Neuron (in vitro differentiated cells): Measurements from ENCODE around the gene TMEM253.

Experiments used
- H2AFZ ChIP-seq: one replicate; pipeline ENCODE4 v1.6.1; 2013; ENCODE audit warnings: low read depth, mild to moderate bottlenecking, inconsistent platforms, low read length, moderate library complexity
- H3K27me3 ChIP-seq: one replicate; pipeline ENCODE4 v1.6.1; 2013; ENCODE audit warnings: low read length; ENCODE audit not compliant: insufficient read depth
- H3K36me3 ChIP-seq: one replicate; pipeline ENCODE4 v1.6.1; 2013; ENCODE audit warnings: low read length; ENCODE audit not compliant: insufficient read depth
- H3K4me1 ChIP-seq: one replicate; pipeline ENCODE4 v1.6.1; 2013; ENCODE audit warnings: low read length; ENCODE audit not compliant: insufficient read depth
- H3K4me3 ChIP-seq: 2 replicates; pipeline ENCODE4 v1.5.1; 2013; ENCODE audit warnings: mild to moderate bottlenecking, low read length, moderate library complexity
- H3K9me3 ChIP-seq: one replicate; pipeline ENCODE4 v1.6.1; 2013; ENCODE audit warnings: low read length

TMEM253 gene

GRCh38 chr14:21075719-21076437 lies 25.0 kb upstream of the TMEM253 start:
- peaks cover 10% of the 10 kb centered on the region for H3K4me1 ChIP-seq
- no peak overlapping the region for H2AFZ ChIP-seq
- H3K36me3 ChIP-seq = peaks cover 80% of the 10 kb centered on the region

GRCh38 chr14:21077672-21078071 lies 23.2 kb upstream of the TMEM253 start:
- Histone ChIP-seq H3K4me1 (no peaks in the 10 kb centered on the region), H3K4me3 (no peak overlapping the region), H3K9me3 (no peaks in the 10 kb centered on the region), H3K36me3 (peaks cover 92% of the 10 kb centered on the region), H2AFZ (no peak overlapping the region), H3K27me3 (no peaks in the 10 kb centered on the region)

More at GRCh38 chr14:21075719-21076437, 25.0 kb upstream of the TMEM253 start:
- H3K27me3 ChIP-seq = no peaks in the 10 kb centered on the region
- no peak overlapping the region for H3K4me3 ChIP-seq
- H3K9me3 ChIP-seq = no peaks in the 10 kb centered on the region

- no peak overlapping the region for H2AFZ ChIP-seq
- no peaks in the 10 kb centered on the region for H3K9me3 ChIP-seq
- H3K36me3 ChIP-seq = peaks cover 91% of the 10 kb centered on the region
- no peaks in the 10 kb centered on the region for H3K27me3 ChIP-seq
- H3K4me1 ChIP-seq = no peaks in the 10 kb centered on the region
- H3K4me3 ChIP-seq = no peak overlapping the region
Measured at GRCh38 chr14:21078287-21078686, 22.6 kb upstream of the TMEM253 start.

DNA sequence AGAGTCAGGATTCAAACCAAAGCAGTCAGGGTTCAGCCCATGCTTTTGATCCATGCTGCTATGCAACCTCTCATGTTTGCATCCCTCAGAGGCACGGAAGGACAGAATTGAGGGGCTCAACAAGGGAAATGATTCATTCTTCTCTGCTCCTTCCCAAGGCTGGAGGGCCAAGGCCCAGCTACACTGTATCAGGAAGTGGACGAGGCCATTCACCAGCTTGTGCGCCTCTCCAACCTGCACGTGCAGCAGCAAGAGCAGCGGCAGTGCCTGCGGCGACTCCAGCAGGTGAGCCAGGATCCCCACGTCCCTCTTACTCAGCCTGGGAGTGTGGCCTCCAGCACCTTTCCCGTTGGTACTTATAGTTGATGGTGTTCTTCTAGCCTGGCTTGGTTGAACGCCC lies 22.1 kb upstream of the TMEM253 start:
- Histone ChIP-seq H3K9me3 (no peaks in the 10 kb centered on the region), H3K4me1 (no peaks in the 10 kb centered on the region), H3K4me3 (no peak overlapping the region), H3K36me3 (peaks cover 90% of the 10 kb centered on the region), H2AFZ (no peak overlapping the region), H3K27me3 (no peaks in the 10 kb centered on the region)

GRCh38 chr14:21081521-21082142 lies 19.2 kb upstream of the TMEM253 start:
- Histone ChIP-seq H3K4me3 (no peak overlapping the region), H3K9me3 (no peaks in the 10 kb centered on the region), H2AFZ (no peak overlapping the region), H3K27me3 (no peaks in the 10 kb centered on the region), H3K36me3 (peaks cover 92% of the 10 kb centered on the region), H3K4me1 (peaks cover 1% of the 10 kb centered on the region)

DNA sequence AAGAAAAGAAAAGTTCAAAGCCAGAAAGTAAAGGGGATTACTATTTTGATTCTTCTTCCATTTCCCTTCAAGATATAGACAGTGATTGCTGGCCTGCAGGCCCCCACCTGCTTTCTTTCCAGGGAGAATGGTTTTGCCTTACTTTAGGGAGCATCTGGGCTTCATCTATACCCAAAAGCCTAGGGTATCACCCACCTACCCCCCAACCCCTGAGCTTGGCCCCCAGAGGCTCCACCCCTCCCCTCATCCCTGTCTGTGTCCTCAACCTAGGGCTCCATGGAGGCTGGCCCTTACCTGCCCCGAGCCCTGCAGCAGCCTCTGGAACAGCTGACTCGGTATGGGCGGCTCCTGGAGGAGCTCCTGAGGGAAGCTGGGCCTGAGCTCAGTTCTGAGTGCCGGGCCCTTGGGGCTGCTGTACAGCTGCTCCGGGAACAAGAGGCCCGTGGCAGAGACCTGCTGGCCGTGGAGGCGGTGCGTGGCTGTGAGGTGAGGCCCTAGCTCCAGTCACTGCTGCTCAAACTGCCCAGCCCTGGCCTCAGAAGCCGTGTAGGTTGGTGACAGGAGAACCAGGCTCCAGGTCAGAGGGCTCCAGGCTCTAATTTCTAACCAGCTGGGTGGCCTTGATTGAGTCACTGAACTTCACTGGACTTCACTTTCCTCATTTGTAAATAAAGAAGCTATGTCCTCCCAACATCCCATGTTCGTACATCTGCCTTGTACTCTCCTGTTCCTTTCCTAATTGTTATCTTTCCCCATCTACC lies 17.1 kb upstream of the TMEM253 start:
- H3K4me1 ChIP-seq = peaks cover 18% of the 10 kb centered on the region
- H3K4me3 ChIP-seq = no peak overlapping the region
- H3K9me3 ChIP-seq = no peaks in the 10 kb centered on the region
- H3K36me3 ChIP-seq = peaks cover 81% of the 10 kb centered on the region
- no peaks in the 10 kb centered on the region for H3K27me3 ChIP-seq
- H2AFZ ChIP-seq = no peak overlapping the region

GRCh38 chr14:21084396-21084795 lies 16.5 kb upstream of the TMEM253 start:
- peaks cover 81% of the 10 kb centered on the region for H3K36me3 ChIP-seq
- no peaks in the 10 kb centered on the region for H3K9me3 ChIP-seq
- H3K4me1 ChIP-seq = peaks cover 20% of the 10 kb centered on the region
- H3K4me3 ChIP-seq = no peak overlapping the region
- H2AFZ ChIP-seq = no peak overlapping the region
- no peaks in the 10 kb centered on the region for H3K27me3 ChIP-seq

DNA sequence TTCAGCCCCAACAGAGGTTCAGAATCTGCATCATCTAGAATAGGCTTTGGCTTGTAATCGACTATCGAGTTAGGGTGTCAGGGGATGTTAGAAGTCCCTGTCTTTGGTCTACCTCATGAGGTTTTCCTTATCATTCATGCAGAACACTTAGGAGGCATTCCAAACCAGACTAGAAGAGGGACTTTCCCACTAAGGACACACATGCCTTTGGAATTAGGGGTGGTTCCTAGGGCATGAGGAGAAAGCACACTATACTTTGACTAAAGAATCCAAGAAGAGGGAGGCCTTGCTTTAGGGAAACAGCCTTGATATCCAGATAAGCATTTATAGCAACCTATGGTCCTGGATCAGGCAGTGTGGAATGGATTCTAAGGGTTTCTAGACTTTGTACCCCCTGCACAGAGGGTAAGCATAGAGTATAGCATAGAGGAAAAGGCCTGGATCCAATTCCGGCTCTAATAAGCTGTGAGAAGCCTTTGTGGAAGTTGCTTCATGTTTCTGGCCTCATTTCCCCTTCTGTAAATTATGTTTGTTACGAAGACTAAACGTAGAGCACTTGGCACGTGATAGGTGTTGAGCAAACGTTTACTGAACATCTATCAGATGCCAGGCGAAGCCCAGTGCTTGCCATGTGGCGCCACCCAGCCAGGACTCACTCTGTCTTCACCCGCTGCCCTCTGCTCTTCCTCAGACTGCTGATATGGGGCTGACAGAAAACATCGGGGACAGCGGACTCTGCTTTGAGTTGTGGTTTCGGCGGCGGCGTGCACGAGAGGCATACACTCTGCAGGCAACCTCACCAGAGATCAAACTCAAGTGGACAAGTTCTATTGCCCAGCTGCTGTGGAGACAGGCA lies 15.6 kb upstream of the TMEM253 start:
- Histone ChIP-seq H3K27me3 (no peaks in the 10 kb centered on the region), H3K9me3 (no peaks in the 10 kb centered on the region), H3K4me3 (no peak overlapping the region), H3K4me1 (peaks cover 20% of the 10 kb centered on the region), H3K36me3 (peaks cover 80% of the 10 kb centered on the region), H2AFZ (no peak overlapping the region)

- H3K4me1 ChIP-seq = peaks cover 20% of the 10 kb centered on the region
Measured at GRCh38 chr14:21086908-21087293, 14.0 kb upstream of the TMEM253 start.

DNA sequence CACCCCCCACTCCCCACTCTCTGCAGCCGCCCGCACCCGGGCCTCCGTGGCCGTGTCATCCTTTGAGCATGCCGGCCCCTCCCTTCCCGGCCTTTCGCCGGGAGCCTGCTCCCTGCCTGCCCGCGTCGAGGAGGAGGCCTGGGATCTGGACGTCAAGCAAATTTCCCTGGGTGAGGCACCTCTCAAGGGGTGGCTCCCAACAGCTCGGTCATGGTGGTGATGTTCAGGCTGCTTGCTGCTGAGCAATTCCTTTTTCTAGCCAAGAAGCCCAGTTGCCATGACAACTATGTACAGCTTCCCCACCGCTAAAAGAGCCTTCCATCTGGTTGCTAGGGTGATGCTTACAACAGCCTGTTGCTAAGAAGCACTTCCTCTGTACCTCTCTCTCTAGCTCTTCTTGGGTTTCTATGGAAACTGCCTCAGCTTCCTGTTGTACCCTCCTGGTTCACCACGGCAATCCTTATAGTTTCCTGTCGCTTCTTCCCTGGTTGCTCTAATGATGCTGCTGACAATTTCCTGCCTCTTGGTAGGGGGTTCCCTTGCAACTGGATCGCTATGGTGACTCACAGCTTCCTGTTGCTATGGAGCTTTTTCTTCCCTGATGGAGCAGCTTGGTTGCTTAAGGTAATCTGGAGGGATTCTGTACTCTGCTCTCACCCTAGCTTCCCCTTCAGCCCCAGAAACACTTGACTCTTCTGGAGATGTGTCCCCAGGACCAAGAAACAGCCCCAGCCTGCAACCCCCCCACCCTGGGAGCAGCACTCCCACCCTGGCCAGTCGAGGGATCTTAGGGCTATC lies 13.4 kb upstream of the TMEM253 start:
- no peaks in the 10 kb centered on the region for H3K27me3 ChIP-seq
- H3K4me1 ChIP-seq = peaks cover 20% of the 10 kb centered on the region
- H2AFZ ChIP-seq = no peak overlapping the region
- H3K9me3 ChIP-seq = no peaks in the 10 kb centered on the region
- peaks cover 81% of the 10 kb centered on the region for H3K36me3 ChIP-seq
- no peak overlapping the region for H3K4me3 ChIP-seq

More at GRCh38 chr14:21086908-21087293, 14.0 kb upstream of the TMEM253 start:
- Histone ChIP-seq H3K27me3 (no peaks in the 10 kb centered on the region), H3K9me3 (no peaks in the 10 kb centered on the region), H3K36me3 (peaks cover 81% of the 10 kb centered on the region), H3K4me3 (no peak overlapping the region), H2AFZ (no peak overlapping the region)

GRCh38 chr14:21088687-21089086 lies 12.2 kb upstream of the TMEM253 start:
- Histone ChIP-seq H3K4me1 (peaks cover 28% of the 10 kb centered on the region), H3K36me3 (peaks cover 81% of the 10 kb centered on the region), H2AFZ (no peak overlapping the region)

DNA sequence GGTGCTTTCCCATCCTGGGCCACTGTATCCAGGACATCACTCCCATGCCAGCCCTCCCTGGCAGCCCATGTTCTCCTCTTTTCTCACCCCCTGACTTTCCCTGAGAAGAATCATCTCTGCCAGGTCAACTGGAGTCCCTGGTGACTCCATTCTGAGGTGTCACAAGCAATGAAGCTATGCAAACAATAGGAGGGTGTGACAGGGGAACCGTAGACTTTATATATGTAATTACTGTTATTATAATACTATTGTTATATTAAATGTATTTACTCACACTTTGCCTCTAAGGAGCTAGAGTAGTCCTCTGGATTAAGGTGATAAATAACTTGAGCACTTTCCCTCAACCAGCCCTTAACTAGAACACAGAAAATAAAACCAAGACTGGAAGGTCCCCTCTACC lies 11.6 kb upstream of the TMEM253 start:
- Histone ChIP-seq H3K36me3 (peaks cover 75% of the 10 kb centered on the region), H3K27me3 (no peaks in the 10 kb centered on the region), H3K9me3 (no peaks in the 10 kb centered on the region), H2AFZ (no peak overlapping the region), H3K4me3 (no peak overlapping the region), H3K4me1 (peaks cover 31% of the 10 kb centered on the region)

More at GRCh38 chr14:21088687-21089086, 12.2 kb upstream of the TMEM253 start:
- Histone ChIP-seq H3K4me3 (no peak overlapping the region), H3K9me3 (no peaks in the 10 kb centered on the region), H3K27me3 (no peaks in the 10 kb centered on the region)
